HCT116 (cell line): ENCODE results near the gene PRSS22. TPM values are rescaled to one million over a fixed set of nuclear protein-coding genes. Genes with fewer than 3 reads are reported as not detected.

ENCODE experiments used
- ATAC-seq: fragments of 200-7000 bp; cut with Tn5 transposase; 2 replicates; pipeline ENCODE4 v1.9.1; 2020; ENCODE audit warnings: mild to moderate bottlenecking, moderate library complexity
- BruUV-seq: library from RNA; stranded (reverse); fragments of 400-500 nt; replicated peaks from 2 replicates; lab custom pipeline; 2021; lab: Mats Ljungman, UMichigan
- CTCF ChIA-PET: fragments of 300-600 bp; sonication (Branson Sonifier 250); formaldehyde crosslinking; loops from one replicate; lab custom pipeline; 2021; ENCODE audit warnings: antibody characterized with exemption; lab: Charles Lee
- POLR2A ChIA-PET: fragments of 300-600, 350-600 bp; sonication (Branson Sonifier 250); formaldehyde crosslinking; loops from one replicate; lab custom pipeline; 2021; ENCODE audit warnings: antibody characterized with exemption; lab: Charles Lee
- RAD21 ChIA-PET, 2 experiments: fragments of 300-600 bp; sonication (Branson Sonifier 250); formaldehyde crosslinking; loops; one replicate each; lab custom pipeline; 2023; ENCODE audit warnings: low total read pairs in 2 of 2; ENCODE audit not compliant: uncharacterized antibody in 2 of 2, unreplicated experiment in 2 of 2, low non-redundant PET in 1 of 2; lab: Charles Lee
- DNase-seq: peaks from one replicate; pipeline ENCODE4 v3.0.0-alpha.2; 2010; ENCODE audit warnings: low read depth, low spot score
- H2AFZ ChIP-seq: fragments of 200-600 bp; shearing (Covaris generic), sonication (generic); 2 replicates; pipeline ENCODE4 v1.6.1; 2017; ENCODE audit warnings: low read depth, mixed run types, mixed read lengths, antibody characterized with exemption, low read length; ENCODE audit not compliant: poor library complexity, severe bottlenecking
- H3K27ac ChIP-seq: 2 replicates; pipeline ENCODE4 v1.5.1; 2012; ENCODE audit warnings: low read depth, low read length
- H3K27me3 ChIP-seq: fragments of 200-600 bp; sonication (generic); 2 replicates; pipeline ENCODE4 v1.6.1; 2016; ENCODE audit warnings: mixed run types, low read length, mixed read lengths; ENCODE audit not compliant: insufficient read depth
- H3K36me3 ChIP-seq, 2 experiments: fragments of 200-500 bp in 1 of 2; fragments of 200-600 bp in 1 of 2; sonication (Bioruptor generic) in 1 of 2; sonication (generic) in 1 of 2; 2 replicates each; pipeline versions ENCODE4 v1.5.1 to v1.6.1; 2014 to 2016; ENCODE audit warnings: low read length in 2 of 2, inconsistent platforms in 1 of 2, mixed read lengths in 1 of 2, mixed run types in 1 of 2; ENCODE audit not compliant: insufficient read depth in 2 of 2, control insufficient read depth in 1 of 2
- H3K4me1 ChIP-seq, 2 experiments: fragments of 200-600 bp in 1 of 2; sonication (generic) in 1 of 2; 2 replicates each; pipeline versions ENCODE4 v1.5.1 to v1.6.1; 2012 to 2017; ENCODE audit warnings: low read length in 2 of 2, inconsistent platforms in 1 of 2, mild to moderate bottlenecking in 1 of 2, mixed read lengths in 1 of 2, mixed run types in 1 of 2, moderate library complexity in 1 of 2; ENCODE audit not compliant: insufficient read depth in 2 of 2, control insufficient read depth in 1 of 2
- H3K4me2 ChIP-seq: fragments of 200-600 bp; sonication (generic); 2 replicates; pipeline ENCODE4 v1.6.1; 2017; ENCODE audit warnings: mixed run types, low read length, mixed read lengths
- H3K4me3 ChIP-seq, 2 experiments: fragments of 200-600 bp in 1 of 2; sonication (generic) in 1 of 2; replicated peaks in 1 of 2; 2 replicates each; pipeline ENCODE4 v1.5.1; 2011 to 2016; ENCODE audit warnings: low read length in 2 of 2, control low read depth in 1 of 2, low read depth in 1 of 2, mild to moderate bottlenecking in 1 of 2, mixed read lengths in 1 of 2, mixed run types in 1 of 2
- H3K79me2 ChIP-seq: fragments of 200-600 bp; sonication (generic); 2 replicates; pipeline ENCODE4 v1.6.1; 2017; ENCODE audit warnings: mild to moderate bottlenecking, mixed run types, low read length, moderate library complexity, mixed read lengths; ENCODE audit not compliant: insufficient read depth
- H3K9ac ChIP-seq: fragments of 200-600 bp; sonication (generic); 2 replicates; pipeline ENCODE4 v1.6.1; 2016; ENCODE audit warnings: low read length, mixed read lengths
- H3K9me2 ChIP-seq: fragments of 200-600 bp; sonication (generic), shearing (Covaris generic); 2 replicates; pipeline ENCODE4 v1.6.1; 2017; ENCODE audit warnings: mixed run types, mild to moderate bottlenecking, moderate library complexity; ENCODE audit not compliant: insufficient read depth
- H3K9me3 ChIP-seq, 2 experiments: fragments of 200-500 bp in 1 of 2; fragments of 200-600 bp in 1 of 2; sonication (Bioruptor generic) in 1 of 2; sonication (generic) in 1 of 2; 2 replicates each; pipeline ENCODE4 v1.6.1; 2014 to 2017; ENCODE audit warnings: low read length in 2 of 2, mixed read lengths in 2 of 2, inconsistent platforms in 1 of 2, low read depth in 1 of 2, mild to moderate bottlenecking in 1 of 2, mixed run types in 1 of 2, moderate library complexity in 1 of 2; ENCODE audit not compliant: control insufficient read depth in 1 of 2, insufficient read depth in 1 of 2
- H4K20me1 ChIP-seq: fragments of 200-600 bp; sonication (generic), shearing (Covaris generic); 2 replicates; pipeline ENCODE4 v1.6.1; 2017; ENCODE audit warnings: mixed run types, mild to moderate bottlenecking, moderate library complexity; ENCODE audit not compliant: insufficient read depth
- CEBPB ChIP-seq: IDR thresholded peaks from 2 replicates; pipeline ENCODE4 v1.6.1; 2012; ENCODE audit warnings: low read depth
- FOSL1 ChIP-seq: IDR thresholded peaks from 2 replicates; pipeline ENCODE4 v1.6.1; 2012; ENCODE audit warnings: low read depth
- JUND ChIP-seq: IDR thresholded peaks from 2 replicates; pipeline ENCODE4 v1.6.1; 2012
- POLR2A ChIP-seq: IDR thresholded peaks from 2 replicates; pipeline ENCODE4 v1.7.0; 2011; ENCODE audit warnings: borderline replicate concordance; ENCODE audit not compliant: insufficient read depth, insufficient read length; ENCODE audit errors: extremely low read depth
- POLR2AphosphoS5 ChIP-seq: IDR thresholded peaks from 2 replicates; pipeline ENCODE4 v1.6.1; 2011; ENCODE audit warnings: mild to moderate bottlenecking, low read depth, low read length, moderate library complexity
- SIN3A ChIP-seq: IDR thresholded peaks from 2 replicates; pipeline ENCODE4 v1.6.1; 2012; ENCODE audit warnings: low read depth
- SP1 ChIP-seq: IDR thresholded peaks from 2 replicates; pipeline ENCODE4 v1.6.1; 2012; ENCODE audit warnings: low read depth
- ZFX ChIP-seq: fragments of 450-650 bp; IDR thresholded peaks from 2 replicates; pipeline ENCODE4 v1.6.1; 2017
- intact Hi-C: fragments of 100-400 bp; cut with micrococcal nuclease; formaldehyde crosslinking; loops from 2 replicates; pipeline ENCODE4 v1.10.0; 2022
- total RNA-seq: library from RNA; stranded (reverse); gene quantifications from one replicate; pipeline ENCODE4 v1.2.1, GENCODE V29; 2021; ENCODE audit not compliant: unreplicated experiment
- TF ChIP-seq, protein P1 (sequence below): IDR thresholded peaks from 2 replicates; pipeline ENCODE4 v1.6.1; 2012
- TF ChIP-seq, protein P2 (sequence below), 3 experiments: fragments of 200-600 bp in 1 of 3; sonication (generic) in 1 of 3; IDR thresholded peaks in 2 of 3; conservative IDR thresholded peaks in 1 of 3; 2 replicates each; pipeline ENCODE4 v1.5.1; 2012 to 2017; ENCODE audit warnings: low read depth in 2 of 3, low read length in 2 of 3, antibody characterized with exemption in 1 of 3, borderline replicate concordance in 1 of 3, control low read depth in 1 of 3, mild to moderate bottlenecking in 1 of 3, mixed read lengths in 1 of 3, mixed run types in 1 of 3, moderate library complexity in 1 of 3; ENCODE audit not compliant: insufficient read depth in 1 of 3

PRSS22 gene
- total RNA-seq, 1 experiment from 2014 or later, result 20.2 TPM

DNA sequence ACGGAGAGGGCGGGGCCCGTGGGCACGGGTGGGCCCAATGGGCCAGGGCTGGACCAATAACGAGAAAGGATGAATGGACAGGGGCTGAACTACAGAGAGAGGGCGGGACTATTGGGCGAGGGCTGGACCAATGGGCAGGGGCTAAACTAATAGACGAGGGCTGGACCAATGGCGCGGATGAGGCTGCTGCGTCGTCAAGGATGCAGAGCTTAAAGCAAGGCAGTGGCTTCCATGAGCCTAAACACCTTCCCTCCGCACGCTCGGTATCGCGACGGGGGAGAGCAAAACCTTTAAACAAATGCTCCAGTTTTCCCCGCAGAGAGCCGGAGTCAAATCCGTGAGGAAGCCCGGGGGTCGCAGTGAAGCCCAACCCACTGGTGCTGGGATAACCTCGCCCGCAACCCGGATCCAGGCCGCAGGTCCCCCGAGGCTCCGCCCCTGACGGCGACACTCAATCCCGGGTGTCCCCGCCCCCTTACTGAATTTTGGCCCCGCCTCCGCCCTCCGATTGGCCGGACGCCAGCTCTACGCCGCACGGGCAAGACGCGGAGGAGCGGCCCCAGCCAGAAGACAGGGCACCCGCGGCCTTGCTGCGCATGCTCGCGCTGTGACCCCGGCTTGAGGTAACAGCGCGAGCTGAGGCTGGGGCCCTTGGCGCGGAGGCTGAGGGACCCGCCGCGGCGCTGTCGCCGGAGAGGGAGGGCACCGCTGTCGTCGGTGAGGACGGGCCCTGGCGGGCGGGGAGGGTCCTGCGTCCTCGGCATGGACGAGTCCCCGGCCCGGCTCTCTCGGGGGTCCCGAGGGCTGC, 24.9 kb upstream of the PRSS22 start, which contains the start of gene FLYWCH2:
FLYWCH2 (plus strand) TSS at position 566 of the 808 bp plus-strand sequence. CDS start 13,235 bp downstream, outside the sequence.
- Histone ChIP-seq H3K36me3 (no peaks in the 10 kb centered on the region), H3K4me2 (peak within 1 kb of the TSS; percentile 94), H2AFZ (peak within 1 kb of the TSS; percentile 70), H3K9me2 (no peaks in the 10 kb centered on the region), H3K79me2 (peaks cover 17% of the 10 kb centered on the region; the same call in 1 of the 2 replicates), H3K9ac (peak within 1 kb of the TSS; percentile 93), H3K27ac (peak within 1 kb of the TSS; percentile 78), H4K20me1 (no peaks in the 10 kb centered on the region), H3K9me3 (peaks cover 0 to 7% of the 10 kb centered on the region in 2 experiments; a peak in 1 of 4 replicates), H3K27me3 (no peaks in the 10 kb centered on the region), H3K4me1 (peaks cover 9 to 18% of the 10 kb centered on the region in 2 experiments), H3K4me3 (peak within 1 kb of the TSS; percentile 80 to 98)
- DNase-seq (peak; percentile 99), ATAC-seq (peak; percentile 95)
- ChIA-PET POLR2A (interaction anchor here (0.7 to 2.8 kb wide), 17 partner anchors 8 to 131 kb away, joined by 3 to 21 read pairs (median 3); partner anchors contain the start of genes FLYWCH1 and PRSS22), RAD21 (no interaction called here), CTCF (interaction anchor here (0.9 to 2.1 kb wide), 11 partner anchors 8 to 44 kb away, joined by 3 to 16 read pairs (median 7); partner anchors contain the start of gene PRSS22)
- BruUV-seq, result no TSS peak
- intact Hi-C loops, result loop anchor here (1.0 kb wide), 1 partner anchor 22 kb away; no protein-coding TSS in a partner anchor
- TF ChIP-seq SIN3A, result peak; percentile 73; the same call in 1 of the 2 replicates
- TF ChIP-seq ZFX, result peak; percentile 79; the same call in 1 of the 2 replicates
- peak; percentile 92 for TF ChIP-seq POLR2AphosphoS5
- no peak for TF ChIP-seq FOSL1
- TF ChIP-seq, protein P1, sequence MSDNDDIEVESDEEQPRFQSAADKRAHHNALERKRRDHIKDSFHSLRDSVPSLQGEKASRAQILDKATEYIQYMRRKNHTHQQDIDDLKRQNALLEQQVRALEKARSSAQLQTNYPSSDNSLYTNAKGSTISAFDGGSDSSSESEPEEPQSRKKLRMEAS, result peak; percentile 64; the same call in 1 of the 2 replicates
- peak; percentile 80 for TF ChIP-seq POLR2A
- TF ChIP-seq, protein P2, sequence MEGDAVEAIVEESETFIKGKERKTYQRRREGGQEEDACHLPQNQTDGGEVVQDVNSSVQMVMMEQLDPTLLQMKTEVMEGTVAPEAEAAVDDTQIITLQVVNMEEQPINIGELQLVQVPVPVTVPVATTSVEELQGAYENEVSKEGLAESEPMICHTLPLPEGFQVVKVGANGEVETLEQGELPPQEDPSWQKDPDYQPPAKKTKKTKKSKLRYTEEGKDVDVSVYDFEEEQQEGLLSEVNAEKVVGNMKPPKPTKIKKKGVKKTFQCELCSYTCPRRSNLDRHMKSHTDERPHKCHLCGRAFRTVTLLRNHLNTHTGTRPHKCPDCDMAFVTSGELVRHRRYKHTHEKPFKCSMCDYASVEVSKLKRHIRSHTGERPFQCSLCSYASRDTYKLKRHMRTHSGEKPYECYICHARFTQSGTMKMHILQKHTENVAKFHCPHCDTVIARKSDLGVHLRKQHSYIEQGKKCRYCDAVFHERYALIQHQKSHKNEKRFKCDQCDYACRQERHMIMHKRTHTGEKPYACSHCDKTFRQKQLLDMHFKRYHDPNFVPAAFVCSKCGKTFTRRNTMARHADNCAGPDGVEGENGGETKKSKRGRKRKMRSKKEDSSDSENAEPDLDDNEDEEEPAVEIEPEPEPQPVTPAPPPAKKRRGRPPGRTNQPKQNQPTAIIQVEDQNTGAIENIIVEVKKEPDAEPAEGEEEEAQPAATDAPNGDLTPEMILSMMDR (IDR thresholded peaks at IDR 0.05 in 2 of 3, conservative IDR thresholded peaks at IDR 0.05 in 1 of 3; ENCODE audit: borderline replicate concordance in 1 of 3, insufficient read depth in 1 of 3, low read depth in 2 of 3, low read length in 2 of 3), result no peak
- no peak for TF ChIP-seq JUND
- TF ChIP-seq CEBPB, result no peak
- TF ChIP-seq SP1, result peak; percentile 81
